Liver (tissue), 3 donors: Measurements from ENCODE around the gene HHAT.

Experiments
- CTCF ChIP-seq: fragments of 150-350 bp; IDR thresholded peaks from 2 replicates; pipeline ENCODE4 v1.5.1; 2017; ENCODE audit warnings: improper control_type of control experiment, low read depth, low read length; ENCODE audit not compliant: missing input control
- FOXA1 ChIP-seq: IDR thresholded peaks from 2 replicates; pipeline ENCODE4 v1.6.1; 2016; ENCODE audit warnings: antibody characterized with exemption
- FOXA2 ChIP-seq: IDR thresholded peaks from 2 replicates; pipeline ENCODE4 v1.6.1; 2016; ENCODE audit warnings: antibody characterized with exemption
- GABPA ChIP-seq, 2 donors: IDR thresholded peaks in 1 of 2; conservative IDR thresholded peaks in 1 of 2; 2 replicates each; pipeline ENCODE4 v1.6.1; 2016; ENCODE audit warnings: antibody characterized with exemption in 2 of 2, mild to moderate bottlenecking in 1 of 2, moderate library complexity in 1 of 2
- MAX ChIP-seq: IDR thresholded peaks from 2 replicates; pipeline ENCODE4 v1.6.1; 2016; ENCODE audit warnings: antibody characterized with exemption
- RAD21 ChIP-seq, 2 donors: IDR thresholded peaks; 2 replicates each; pipeline ENCODE4 v1.6.1; 2016; ENCODE audit warnings: antibody characterized with exemption in 2 of 2, mild to moderate bottlenecking in 2 of 2
- REST ChIP-seq: IDR thresholded peaks from 2 replicates; pipeline ENCODE4 v1.6.1; 2016; ENCODE audit warnings: antibody characterized with exemption, mild to moderate bottlenecking
- RXRA ChIP-seq, 2 donors: IDR thresholded peaks; 2 replicates each; pipeline ENCODE4 v1.6.1; 2017 to 2018; ENCODE audit warnings: antibody characterized with exemption in 2 of 2, mild to moderate bottlenecking in 1 of 2
- SP1 ChIP-seq: IDR thresholded peaks from 2 replicates; pipeline ENCODE4 v1.6.1; 2018; ENCODE audit warnings: antibody characterized with exemption, mild to moderate bottlenecking
- TAF1 ChIP-seq: conservative IDR thresholded peaks from 2 replicates; pipeline ENCODE4 v1.6.1; 2016; ENCODE audit warnings: antibody characterized with exemption, mild to moderate bottlenecking
- YY1 ChIP-seq: IDR thresholded peaks from 2 replicates; pipeline ENCODE4 v1.6.1; 2016; ENCODE audit warnings: antibody characterized with exemption, mild to moderate bottlenecking
- ZBTB33 ChIP-seq: IDR thresholded peaks from 2 replicates; pipeline ENCODE4 v1.6.1; 2016; ENCODE audit warnings: antibody characterized with exemption
- donor health status: healthy.
- donor health status: healthy.

- TF ChIP-seq REST (no peak), CTCF (no peak), MAX (peak; percentile 37), TAF1 (no peak), FOXA1 (no peak), SP1 (peak; percentile 80), GABPA (IDR thresholded peaks at IDR 0.05 in 1 of 2, conservative IDR thresholded peaks at IDR 0.05 in 1 of 2) (no peak), RAD21 (IDR thresholded peaks at IDR 0.05) (no peak), ZBTB33 (no peak), YY1 (no peak), RXRA (IDR thresholded peaks at IDR 0.05) (peak; percentile 67 to 78), FOXA2 (no peak)
These were observed 33.8 kb downstream of the HHAT start for GRCh38 chr1:210362526-210362925.
